HG03558 (cell line): ENCODE measurements around the gene TMEM38B.
"Not testable (repeated sequence)": the region's sequence is repeated elsewhere in the genome, so short reads cannot be mapped to it uniquely, and the experiment has no call there.

Source experiments
- ATAC-seq: cut with Tn5 transposase; IDR thresholded peaks from one replicate; pipeline ENCODE4 v1.9.1; 2021; ENCODE audit warnings: moderate number of reproducible peaks; ENCODE audit not compliant: unreplicated experiment; ENCODE audit errors: extremely low read depth

Gene TMEM38B

DNA sequence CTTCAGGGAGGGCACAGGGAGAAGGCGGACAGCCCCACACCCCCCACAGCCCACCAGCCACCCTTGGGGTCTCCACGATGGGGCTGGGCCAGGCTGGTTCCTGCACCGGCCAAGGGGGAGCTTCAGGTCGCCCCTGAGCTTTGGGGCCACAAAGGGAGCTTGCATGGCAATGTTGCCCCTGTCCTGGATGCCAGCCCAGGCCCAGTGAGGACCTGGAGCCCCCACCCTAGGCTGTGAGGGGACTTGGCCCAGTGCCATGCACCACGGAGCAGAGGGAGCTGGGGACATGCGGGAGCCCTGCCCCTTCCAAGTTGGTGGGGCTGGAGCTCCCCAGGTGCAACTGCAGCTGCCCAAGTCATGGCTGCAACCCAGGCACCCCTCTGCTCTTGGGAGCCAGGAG lies 18.4 kb downstream of the TMEM38B start:
- ATAC-seq, result no peak

DNA sequence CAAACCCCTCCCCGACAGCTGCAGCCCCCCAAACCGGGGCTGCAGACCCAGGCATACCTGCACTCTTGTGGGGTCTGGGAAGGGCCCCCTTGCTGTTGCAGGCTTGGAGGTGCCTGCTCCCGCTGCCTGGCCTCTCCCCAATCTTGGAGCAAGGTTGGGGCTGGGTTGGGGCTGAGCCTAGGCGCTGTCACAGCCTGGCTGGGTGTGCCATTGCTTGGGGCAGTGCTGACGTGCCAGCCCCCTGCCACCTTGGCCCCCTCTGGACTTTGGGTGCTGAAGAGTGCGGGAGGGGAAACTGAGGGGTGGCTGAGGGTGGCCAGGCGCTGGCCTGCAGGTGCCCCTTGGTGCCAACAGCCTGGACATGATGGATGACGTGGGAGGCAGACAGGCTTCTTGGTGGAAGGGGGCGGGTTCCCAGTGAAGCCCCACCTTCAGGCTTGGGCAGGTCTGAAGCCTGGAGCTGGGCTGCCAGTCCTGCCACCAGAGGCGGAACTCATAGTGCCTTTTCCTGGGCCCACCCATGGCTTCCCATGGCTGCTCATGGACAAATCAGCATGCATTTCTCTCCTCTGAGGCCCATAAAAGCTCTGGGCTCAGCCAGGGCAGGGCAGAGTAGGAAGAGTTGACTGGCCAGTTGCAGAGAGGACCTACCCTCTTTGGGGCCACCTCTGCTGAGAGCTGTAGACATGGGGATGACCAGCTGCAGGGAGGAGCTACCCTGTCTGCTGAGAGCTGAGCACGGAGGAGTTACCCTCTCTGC lies 19.1 kb downstream of the TMEM38B start:
- ATAC-seq, result no peak

- ATAC-seq, result no peak
Measured at GRCh38 chr9:105714020-105714331, 19.6 kb downstream of the TMEM38B start.

DNA sequence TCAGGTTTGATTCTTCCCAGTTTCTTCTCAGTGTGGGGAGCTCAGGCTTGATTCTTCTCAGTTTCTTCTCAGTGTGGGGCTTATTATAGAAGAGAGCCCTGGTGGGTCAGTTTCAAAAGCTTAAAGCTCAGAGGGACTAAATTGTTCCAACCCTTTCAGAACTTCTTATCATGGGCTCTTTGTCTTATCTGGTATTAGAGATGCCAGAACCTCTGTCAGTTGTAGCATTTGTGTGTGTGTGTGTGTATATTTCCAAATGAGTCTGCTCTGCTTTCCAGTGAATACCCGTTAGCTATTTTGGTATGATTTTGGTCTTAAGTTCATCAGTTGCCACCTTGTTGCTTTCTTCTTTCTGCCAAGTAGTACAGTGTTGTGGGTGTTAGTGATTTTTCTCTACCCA lies 21.8 kb downstream of the TMEM38B start:
- no peak for ATAC-seq

DNA sequence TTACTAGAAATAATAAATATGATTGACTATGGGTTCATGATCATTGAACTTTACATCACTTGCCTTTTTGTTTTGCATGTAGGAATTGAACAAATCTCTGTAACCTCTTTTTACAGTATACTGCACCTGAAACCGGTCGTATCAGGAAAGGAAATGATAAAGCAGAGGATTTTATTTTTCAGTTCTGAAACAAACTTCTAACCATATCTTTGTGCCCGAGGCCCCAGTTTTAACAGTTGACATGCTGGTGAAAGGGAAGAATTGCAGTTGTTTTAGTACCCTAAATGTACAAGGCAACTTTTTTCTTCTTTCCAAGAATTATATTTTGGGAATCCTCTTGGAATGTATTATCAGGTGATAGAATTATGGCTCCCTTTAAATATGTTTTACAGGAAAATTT lies 27.8 kb downstream of the TMEM38B start:
- ATAC-seq, result no peak

GRCh38 chr9:105725370-105725769 lies 31.0 kb downstream of the TMEM38B start:
- no peak for ATAC-seq

GRCh38 chr9:105728230-105728629 lies 33.9 kb downstream of the TMEM38B start:
- not testable (repeated sequence) for ATAC-seq

DNA sequence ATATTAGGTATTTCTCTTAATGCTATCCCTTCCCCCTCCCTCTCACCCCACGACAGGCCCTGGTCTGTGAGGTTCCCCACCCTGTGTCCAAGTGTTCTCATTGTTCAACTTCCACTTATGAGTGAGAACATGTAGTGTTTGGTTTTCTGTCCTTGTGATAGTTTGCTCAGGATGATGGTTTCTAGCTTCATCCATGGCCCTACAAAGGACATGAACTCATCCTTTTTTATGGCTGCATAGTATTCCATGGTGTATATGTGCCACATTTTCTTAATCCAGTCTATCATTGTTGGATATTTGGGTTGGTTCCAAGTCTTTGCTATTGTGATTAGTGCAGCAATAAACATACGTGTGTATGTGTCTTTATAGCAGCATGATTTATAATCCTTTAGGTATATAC lies 37.1 kb downstream of the TMEM38B start:
- ATAC-seq, result not testable (repeated sequence)

- ATAC-seq, result no peak
Measured at GRCh38 chr9:105735366-105735765, 41.0 kb downstream of the TMEM38B start.

GRCh38 chr9:105737205-105737604 lies 42.9 kb downstream of the TMEM38B start:
- ATAC-seq, result no peak

- no peak for ATAC-seq
Measured at GRCh38 chr9:105742088-105742487, 47.7 kb downstream of the TMEM38B start.

DNA sequence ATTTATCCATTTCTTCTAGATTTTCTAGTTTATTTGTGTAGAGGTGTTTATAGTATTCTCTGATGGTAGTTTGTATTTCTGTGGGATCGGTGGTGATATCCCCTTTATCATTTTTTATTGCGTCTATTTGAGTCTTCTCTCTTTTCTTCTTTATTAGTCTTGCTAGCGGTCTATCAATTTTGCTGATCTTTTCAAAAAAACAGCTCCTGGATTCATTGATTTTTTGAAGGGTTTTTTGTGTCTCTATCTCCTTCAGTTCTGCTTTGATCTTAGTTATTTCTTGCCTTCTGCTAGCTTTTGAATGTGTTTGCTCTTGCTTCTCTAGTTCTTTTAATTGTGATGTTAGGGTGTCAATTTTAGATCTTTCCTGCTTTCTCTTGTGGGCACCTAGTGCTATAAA lies 53.0 kb downstream of the TMEM38B start:
- not testable (repeated sequence) for ATAC-seq

- ATAC-seq, result no peak
Measured at GRCh38 chr9:105751761-105752160, 57.4 kb downstream of the TMEM38B start.

DNA sequence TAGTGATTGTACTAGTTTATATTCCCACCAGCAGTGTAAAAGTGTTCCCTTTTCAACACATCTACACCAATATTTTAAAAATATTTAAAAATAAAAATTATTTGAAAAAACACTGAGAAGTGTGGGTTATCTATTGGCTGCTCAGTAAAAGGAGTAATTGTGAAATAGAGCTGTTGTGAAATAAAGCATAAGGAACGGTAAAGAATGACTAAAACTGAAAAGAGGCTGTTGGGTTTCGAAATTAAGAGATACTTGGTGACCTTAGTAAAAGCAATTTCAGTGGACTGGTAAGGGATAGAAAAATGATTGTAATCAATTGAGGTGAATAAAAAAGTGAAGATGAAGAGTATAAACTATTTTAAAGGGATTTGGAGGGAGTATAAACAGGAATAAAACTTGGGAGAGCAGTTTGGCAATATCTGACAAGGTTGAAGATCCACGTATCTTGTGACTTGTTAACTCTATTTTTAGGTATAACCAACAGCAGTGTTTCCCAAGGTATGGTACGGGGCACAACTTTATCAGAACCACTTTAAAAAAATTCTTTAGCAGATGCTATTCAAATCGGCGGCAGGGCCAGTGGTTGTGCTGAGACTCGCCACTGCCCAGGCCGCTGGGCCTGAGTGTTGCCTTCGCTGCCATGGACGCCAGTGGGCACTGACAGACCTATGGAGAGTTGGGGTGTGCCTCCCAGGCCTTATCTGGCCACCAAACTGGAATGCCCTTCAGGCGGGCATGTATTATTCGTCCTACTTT lies 63.3 kb downstream of the TMEM38B start:
- ATAC-seq, result no peak

- ATAC-seq, result no peak
Measured at GRCh38 chr9:105760053-105760452, 65.7 kb downstream of the TMEM38B start.

GRCh38 chr9:105782561-105783494 lies 88.5 kb downstream of the TMEM38B start:
- ATAC-seq, result not testable (repeated sequence)

GRCh38 chr9:105783495-105783872 lies 89.1 kb downstream of the TMEM38B start:
- not testable (repeated sequence) for ATAC-seq

DNA sequence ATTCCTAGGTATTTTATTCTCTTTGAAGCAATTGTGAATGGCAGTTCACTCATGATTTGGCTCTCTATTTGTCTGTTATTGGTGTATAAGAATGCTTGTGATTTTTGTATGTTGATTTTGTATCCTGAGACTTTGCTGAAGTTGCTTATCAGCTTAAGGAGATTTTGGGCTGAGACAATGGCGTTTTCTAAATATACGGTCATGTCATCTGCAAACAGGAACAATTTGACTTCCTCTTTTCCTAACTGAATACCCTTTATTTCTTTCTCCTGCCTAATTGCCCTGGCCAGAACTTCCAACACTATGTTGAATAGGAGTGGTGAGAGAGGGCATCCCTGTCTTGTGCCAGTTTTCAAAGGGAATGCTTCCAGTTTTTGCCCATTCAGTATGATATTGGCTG lies 92.5 kb downstream of the TMEM38B start:
- ATAC-seq, result not testable (repeated sequence)

DNA sequence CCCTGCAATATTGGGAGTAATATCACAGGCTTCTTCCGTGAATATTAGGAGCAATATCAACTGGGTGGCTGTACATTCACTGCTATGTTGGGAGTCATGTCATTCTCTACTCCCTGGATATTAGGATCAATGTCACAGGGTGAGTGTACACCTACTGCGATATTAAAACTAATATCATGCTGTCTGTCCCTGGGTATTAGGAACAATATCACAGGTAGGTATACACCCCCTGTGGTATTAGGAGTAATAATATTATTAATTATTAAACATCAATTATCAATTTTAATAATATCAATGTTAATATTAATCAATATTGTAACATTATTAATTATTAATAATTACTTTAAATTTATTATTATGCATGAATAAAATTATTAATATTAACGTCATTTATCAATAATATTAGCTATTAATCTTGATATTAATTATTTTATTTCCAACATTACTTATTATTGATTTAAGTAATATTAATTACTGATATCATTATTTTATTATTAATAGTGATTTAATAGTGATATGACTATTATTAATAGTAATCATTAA lies 121.9 kb downstream of the TMEM38B start:
- no peak for ATAC-seq

GRCh38 chr9:105816981-105817380 lies 122.6 kb downstream of the TMEM38B start:
- ATAC-seq, result no peak

GRCh38 chr9:105818903-105819302 lies 124.6 kb downstream of the TMEM38B start:
- ATAC-seq, result no peak
